ENCODE data around the gene IRF2BP1. TPM values are rescaled to one million over a fixed set of nuclear protein-coding genes. Genes with fewer than 3 reads are reported as not detected.
"Not testable (repeated sequence)": the region's sequence is repeated elsewhere in the genome, so short reads cannot be mapped to it uniquely, and the experiment has no call there.

Gene IRF2BP1
- total RNA-seq, 1 experiment from 2014 or later, result 31.4 TPM

- no peaks in the 10 kb centered on the region for H3K9me3 ChIP-seq (replicated peaks)
- H3K27me3 ChIP-seq, result no peaks in the 10 kb centered on the region
- peaks cover 31% of the 10 kb centered on the region for H3K4me1 ChIP-seq
- no peak for DNase-seq
- H3K36me3 ChIP-seq, result peaks cover 4% of the 10 kb centered on the region; the same call in 1 of the 2 replicates
- no peak overlapping the region for H3K4me3 ChIP-seq
- peak overlapping the region; percentile 41 for H3K27ac ChIP-seq
These were observed 4.6 kb downstream of the IRF2BP1 start for GRCh38 chr19:45881082-45881908.

- Histone ChIP-seq H3K9me3 (replicated peaks) (no peaks in the 10 kb centered on the region), H3K27ac (no peak overlapping the region), H3K36me3 (peaks cover 4% of the 10 kb centered on the region; the same call in 1 of the 2 replicates), H3K4me1 (peaks cover 32% of the 10 kb centered on the region), H3K27me3 (no peaks in the 10 kb centered on the region), H3K4me3 (no peak overlapping the region)
- DNase-seq, result no peak
These were observed 6.0 kb downstream of the IRF2BP1 start for GRCh38 chr19:45879971-45880370.

DNA sequence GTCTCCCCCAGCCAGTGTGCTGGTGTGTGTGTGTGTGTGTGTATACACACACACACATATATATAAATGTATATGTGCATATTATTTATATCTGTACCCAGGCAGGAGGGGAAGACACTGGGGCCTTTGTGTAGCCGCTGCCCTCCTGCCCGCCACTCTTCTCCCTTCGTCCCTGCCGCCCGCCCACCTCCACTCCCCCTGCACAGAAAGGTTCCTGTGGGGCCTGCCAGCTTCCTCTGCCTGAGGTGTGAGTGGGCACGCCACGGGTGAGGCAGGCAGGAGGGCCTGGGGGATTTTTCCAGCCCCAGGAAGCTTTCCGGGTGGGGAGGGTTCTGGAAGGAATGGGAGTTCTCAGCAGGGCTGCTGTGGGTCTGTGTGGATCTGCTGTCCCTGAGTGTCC lies 6.9 kb downstream of the IRF2BP1 start:
- Histone ChIP-seq H3K27me3 (no peaks in the 10 kb centered on the region), H3K27ac (no peak overlapping the region), H3K4me1 (peaks cover 30% of the 10 kb centered on the region), H3K4me3 (no peak overlapping the region), H3K36me3 (peaks cover 4% of the 10 kb centered on the region; the same call in 1 of the 2 replicates), H3K9me3 (replicated peaks) (no peaks in the 10 kb centered on the region)
- DNase-seq, result no peak

DNA sequence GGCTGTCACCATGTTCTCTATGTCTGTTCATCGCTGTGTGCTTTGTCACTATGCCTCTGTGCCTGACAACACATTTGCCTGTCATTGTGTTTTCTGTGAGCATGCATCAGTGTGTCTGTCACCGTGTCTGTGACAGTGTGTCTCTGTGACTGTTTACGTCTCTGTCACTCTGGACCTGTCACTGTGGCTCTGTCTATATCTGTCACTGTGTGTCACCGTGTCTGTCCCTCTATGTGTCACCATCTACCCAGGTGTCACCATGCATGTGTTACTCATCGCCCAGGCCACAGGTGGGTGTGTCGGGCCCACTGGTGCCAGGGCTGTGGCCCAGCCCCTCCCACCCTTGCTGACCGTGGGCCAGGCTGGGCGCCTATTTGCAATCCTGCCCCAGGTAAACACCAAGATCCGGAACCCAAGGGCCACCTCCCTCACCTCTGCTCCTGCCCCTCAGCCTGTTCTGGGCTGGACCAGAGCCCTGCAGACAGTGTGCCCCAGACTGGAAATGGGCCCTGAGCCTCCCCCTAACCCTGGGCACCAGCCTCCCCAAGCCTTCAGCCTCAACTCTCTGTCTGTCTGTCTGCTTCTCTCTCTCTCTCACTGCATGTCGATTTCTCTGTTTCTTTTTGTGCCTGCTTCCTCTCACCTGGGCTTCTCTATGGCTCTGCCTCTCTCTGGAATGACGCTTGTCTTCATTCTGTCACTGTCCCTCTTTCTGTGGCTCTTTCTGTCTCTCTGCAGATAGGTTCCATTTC lies 7.7 kb downstream of the IRF2BP1 start:
- no peak overlapping the region for H3K27ac ChIP-seq
- no peaks in the 10 kb centered on the region for H3K27me3 ChIP-seq
- DNase-seq, result no peak
- no peak overlapping the region for H3K4me3 ChIP-seq
- no peaks in the 10 kb centered on the region for H3K9me3 ChIP-seq (replicated peaks)
- peaks cover 29% of the 10 kb centered on the region for H3K4me1 ChIP-seq
- H3K36me3 ChIP-seq, result no peaks in the 10 kb centered on the region

DNA sequence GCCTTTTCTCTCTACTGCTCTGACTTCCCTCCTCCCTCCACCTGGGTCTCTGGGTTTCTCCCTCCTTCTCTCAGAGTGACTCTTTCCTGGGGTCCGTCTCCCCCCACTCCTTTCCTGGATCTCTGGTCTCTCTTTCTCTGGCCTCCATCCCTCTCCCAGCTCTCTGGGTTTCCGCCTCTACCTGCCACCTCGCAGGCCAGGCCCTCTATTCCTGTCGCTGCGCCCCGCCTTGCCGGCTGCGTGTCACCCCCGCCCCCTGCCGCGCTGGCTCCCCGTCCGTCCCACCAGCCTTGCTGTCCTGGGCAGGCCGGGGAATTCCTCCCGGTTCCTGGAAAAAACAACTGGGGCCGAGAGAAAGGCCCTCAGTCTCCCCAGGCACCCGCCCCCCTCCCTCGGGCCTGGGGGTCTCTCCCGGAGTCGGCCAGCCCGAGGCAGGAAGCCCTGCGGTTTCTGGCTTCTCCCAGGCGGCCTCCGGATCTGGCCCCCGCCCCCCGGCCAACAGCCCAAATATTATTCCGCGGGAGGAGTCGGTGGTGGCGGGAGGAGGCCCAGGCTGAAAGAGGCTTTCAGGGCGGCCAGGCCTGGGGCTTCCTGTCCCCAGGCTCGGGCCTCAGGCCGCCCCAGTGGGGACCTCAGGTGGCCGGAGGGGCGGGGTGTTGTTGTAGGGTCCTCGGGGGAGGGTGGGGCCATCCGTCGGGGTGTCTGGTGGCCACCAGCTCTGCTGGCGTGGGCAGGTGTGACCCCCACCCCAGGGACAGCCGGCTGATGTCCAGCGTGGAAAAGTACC lies 9.3 kb downstream of the IRF2BP1 start:
- DNase-seq, result peak; percentile 80
- Histone ChIP-seq H3K4me3 (peak overlapping the region; percentile 56), H3K27me3 (no peaks in the 10 kb centered on the region), H3K27ac (peak overlapping the region; percentile 60), H3K4me1 (peaks cover 13% of the 10 kb centered on the region), H3K9me3 (replicated peaks) (no peaks in the 10 kb centered on the region), H3K36me3 (no peaks in the 10 kb centered on the region)

DNA sequence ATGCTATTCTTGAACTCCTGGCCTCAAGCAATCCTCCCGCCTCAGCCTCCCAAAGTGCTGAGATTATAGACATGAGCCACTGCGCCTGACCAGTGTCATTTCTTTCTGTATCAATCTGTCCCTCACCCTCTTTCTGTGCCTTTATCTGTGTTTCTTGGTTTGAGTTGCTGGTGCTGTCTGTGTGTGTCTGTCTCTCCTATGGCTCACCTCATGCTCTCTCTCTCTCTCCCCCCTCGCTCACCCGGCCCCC lies 9.9 kb downstream of the IRF2BP1 start:
- DNase-seq, result no peak
- Histone ChIP-seq H3K27me3 (no peaks in the 10 kb centered on the region), H3K9me3 (replicated peaks) (no peaks in the 10 kb centered on the region), H3K4me1 (peaks cover 8% of the 10 kb centered on the region; the same call in 1 of the 2 replicates), H3K27ac (peak overlapping the region; percentile 60), H3K4me3 (peak overlapping the region; percentile 56), H3K36me3 (no peaks in the 10 kb centered on the region)

- no peak for DNase-seq
- Histone ChIP-seq H3K9me3 (replicated peaks) (no peaks in the 10 kb centered on the region), H3K4me1 (peaks cover 7% of the 10 kb centered on the region; the same call in 1 of the 2 replicates), H3K27ac (no peak overlapping the region), H3K27me3 (no peaks in the 10 kb centered on the region), H3K4me3 (no peak overlapping the region), H3K36me3 (no peaks in the 10 kb centered on the region)
These were observed 11.3 kb downstream of the IRF2BP1 start for GRCh38 chr19:45874620-45874966.

DNA sequence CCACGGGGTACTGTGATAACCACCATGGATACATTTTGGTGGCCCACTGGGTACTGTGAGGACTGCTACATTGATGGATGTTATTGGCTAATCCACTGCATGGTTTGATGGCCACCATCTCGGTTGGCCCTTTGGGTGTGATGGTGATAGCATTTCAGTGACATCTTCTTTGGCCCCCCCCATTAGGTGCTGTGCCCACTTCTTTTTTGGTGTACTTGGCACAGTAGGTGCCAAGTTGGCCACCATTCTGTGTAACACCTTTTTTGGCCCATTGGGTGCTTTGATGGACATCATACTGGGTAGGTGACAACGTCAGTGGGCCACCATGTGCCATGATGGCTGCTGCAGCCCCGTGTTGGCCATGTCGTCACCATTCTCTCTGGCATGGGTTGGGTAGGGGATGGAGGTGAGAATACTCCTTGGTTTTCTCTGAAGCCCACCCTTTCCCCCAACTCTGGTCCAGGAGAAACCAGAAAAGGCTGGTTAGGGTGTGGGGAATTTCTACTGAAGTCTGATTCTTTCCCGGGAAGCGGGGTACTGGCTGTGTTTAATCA lies 12.6 kb downstream of the IRF2BP1 start:
- H3K4me1 ChIP-seq, result peaks cover 7% of the 10 kb centered on the region; the same call in 1 of the 2 replicates
- no peak overlapping the region for H3K4me3 ChIP-seq
- no peaks in the 10 kb centered on the region for H3K9me3 ChIP-seq (replicated peaks)
- DNase-seq, result no peak
- no peaks in the 10 kb centered on the region for H3K36me3 ChIP-seq
- H3K27me3 ChIP-seq, result no peaks in the 10 kb centered on the region
- no peak overlapping the region for H3K27ac ChIP-seq

GRCh38 chr19:45872095-45872919 lies 13.6 kb downstream of the IRF2BP1 start:
- peaks cover 7% of the 10 kb centered on the region; the same call in 1 of the 2 replicates for H3K4me1 ChIP-seq
- H3K9me3 ChIP-seq (replicated peaks), result no peaks in the 10 kb centered on the region
- no peak for DNase-seq
- no peaks in the 10 kb centered on the region; the same call in 1 of the 2 replicates for H3K27me3 ChIP-seq
- H3K36me3 ChIP-seq, result no peaks in the 10 kb centered on the region
- H3K27ac ChIP-seq, result no peak overlapping the region
- no peak overlapping the region for H3K4me3 ChIP-seq

DNA sequence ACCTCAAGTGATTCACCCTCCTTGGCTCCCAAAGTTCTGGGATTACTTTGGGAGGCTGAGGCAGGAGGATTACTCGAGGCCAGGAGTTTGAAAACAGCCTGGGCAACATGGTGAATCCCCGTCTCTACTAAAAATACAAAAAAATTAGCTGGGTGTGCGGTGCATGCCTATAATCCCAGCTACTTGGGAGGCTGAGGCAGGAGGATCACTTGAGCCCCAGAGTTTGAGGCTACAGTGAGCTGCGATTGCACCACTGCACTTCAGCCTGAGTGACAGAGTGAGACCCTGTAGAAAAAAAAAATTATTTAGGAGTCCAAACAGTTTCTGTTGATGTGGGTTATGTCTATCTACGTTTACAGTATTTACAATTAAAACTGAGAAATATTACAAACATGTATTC lies 15.1 kb downstream of the IRF2BP1 start:
- no peak for DNase-seq
- H3K4me3 ChIP-seq, result no peak overlapping the region
- no peaks in the 10 kb centered on the region for H3K36me3 ChIP-seq
- no peaks in the 10 kb centered on the region for H3K9me3 ChIP-seq (replicated peaks)
- peaks cover 4% of the 10 kb centered on the region; the same call in 1 of the 2 replicates for H3K27me3 ChIP-seq
- no peak overlapping the region for H3K27ac ChIP-seq
- H3K4me1 ChIP-seq, result no peaks in the 10 kb centered on the region

DNA sequence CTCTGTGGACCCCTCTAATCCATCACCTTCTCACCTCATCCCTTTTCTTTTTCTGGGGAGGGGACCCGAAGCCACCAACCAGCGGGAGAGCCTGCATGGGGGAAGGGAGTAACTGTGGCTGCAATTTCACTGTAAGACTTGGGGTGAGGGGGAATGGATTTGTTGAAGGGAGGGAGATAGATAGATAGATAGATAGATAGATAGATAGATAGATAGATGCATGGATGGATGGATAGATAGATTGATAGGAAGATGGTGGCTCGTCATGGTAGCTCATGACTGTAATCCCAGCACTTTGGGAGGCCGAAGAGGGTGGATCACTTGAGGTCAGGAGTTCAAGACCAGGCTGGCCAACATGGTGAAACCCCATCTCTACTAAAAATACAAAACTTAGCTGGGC lies 18.7 kb downstream of the IRF2BP1 start:
- not testable (repeated sequence) for H3K36me3 ChIP-seq; H3K4me3 ChIP-seq; DNase-seq; H3K27ac ChIP-seq; H3K4me1 ChIP-seq; H3K9me3 ChIP-seq (replicated peaks)
- peaks cover 20% of the 10 kb centered on the region for H3K27me3 ChIP-seq

- Histone ChIP-seq H3K9me3 (replicated peaks) (no peaks in the 10 kb centered on the region), H3K4me3 (no peak overlapping the region), H3K4me1 (no peaks in the 10 kb centered on the region), H3K27ac (no peak overlapping the region), H3K36me3 (no peaks in the 10 kb centered on the region), H3K27me3 (peaks cover 20% of the 10 kb centered on the region)
- no peak for DNase-seq
These were observed 19.4 kb downstream of the IRF2BP1 start for GRCh38 chr19:45866400-45867176.

- Histone ChIP-seq H3K36me3 (peaks cover 8% of the 10 kb centered on the region), H3K27ac (no peak overlapping the region), H3K4me3 (no peak overlapping the region), H3K9me3 (replicated peaks) (no peaks in the 10 kb centered on the region), H3K4me1 (no peaks in the 10 kb centered on the region; the same call in 1 of the 2 replicates), H3K27me3 (peaks cover 20% of the 10 kb centered on the region)
- no peak for DNase-seq
These were observed 20.5 kb downstream of the IRF2BP1 start for GRCh38 chr19:45865269-45865948.
